GM12865 (cell line): ENCODE results near the gene STXBP1.

ENCODE experiments used
- DNase-seq: peaks from one replicate; pipeline ENCODE4 v3.0.0; 2010; ENCODE audit warnings: low read depth
- H3K4me3 ChIP-seq: 2 replicates; pipeline ENCODE4 v1.5.1; 2011; ENCODE audit warnings: mild to moderate bottlenecking, low read depth, low read length, control low read depth
- CTCF ChIP-seq: IDR thresholded peaks from 2 replicates; pipeline ENCODE4 v1.5.1; 2011; ENCODE audit warnings: low read length, control low read depth, low read depth, inconsistent platforms; ENCODE audit not compliant: insufficient read depth; ENCODE audit errors: missing control alignments

STXBP1 gene

GRCh38 chr9:127642082-127642740 lies 30.1 kb downstream of the STXBP1 start:
- no peak for DNase-seq
- H3K4me3 ChIP-seq, result no peak overlapping the region
- no peak for TF ChIP-seq CTCF

- TF ChIP-seq CTCF, result no peak
- H3K4me3 ChIP-seq, result no peak overlapping the region
- DNase-seq, result no peak
Measured at GRCh38 chr9:127644146-127644827, 32.2 kb downstream of the STXBP1 start.

GRCh38 chr9:127644943-127645342 lies 32.9 kb downstream of the STXBP1 start:
- DNase-seq, result no peak
- no peak for TF ChIP-seq CTCF
- no peak overlapping the region for H3K4me3 ChIP-seq

GRCh38 chr9:127647451-127647850 lies 35.4 kb downstream of the STXBP1 start:
- no peak for DNase-seq
- no peak for TF ChIP-seq CTCF

GRCh38 chr9:127650518-127650917 lies 38.4 kb downstream of the STXBP1 start:
- no peak for TF ChIP-seq CTCF
- H3K4me3 ChIP-seq, result no peak overlapping the region
- peak; percentile 53 for DNase-seq

More at GRCh38 chr9:127647451-127647850, 35.4 kb downstream of the STXBP1 start:
- H3K4me3 ChIP-seq, result no peak overlapping the region

GRCh38 chr9:127651697-127652610 lies 39.9 kb downstream of the STXBP1 start:
- H3K4me3 ChIP-seq, result no peak overlapping the region
- TF ChIP-seq CTCF, result no peak
- DNase-seq, result no peak
